ENCODE measurements around the gene RAPH1.

Gene RAPH1

DNA sequence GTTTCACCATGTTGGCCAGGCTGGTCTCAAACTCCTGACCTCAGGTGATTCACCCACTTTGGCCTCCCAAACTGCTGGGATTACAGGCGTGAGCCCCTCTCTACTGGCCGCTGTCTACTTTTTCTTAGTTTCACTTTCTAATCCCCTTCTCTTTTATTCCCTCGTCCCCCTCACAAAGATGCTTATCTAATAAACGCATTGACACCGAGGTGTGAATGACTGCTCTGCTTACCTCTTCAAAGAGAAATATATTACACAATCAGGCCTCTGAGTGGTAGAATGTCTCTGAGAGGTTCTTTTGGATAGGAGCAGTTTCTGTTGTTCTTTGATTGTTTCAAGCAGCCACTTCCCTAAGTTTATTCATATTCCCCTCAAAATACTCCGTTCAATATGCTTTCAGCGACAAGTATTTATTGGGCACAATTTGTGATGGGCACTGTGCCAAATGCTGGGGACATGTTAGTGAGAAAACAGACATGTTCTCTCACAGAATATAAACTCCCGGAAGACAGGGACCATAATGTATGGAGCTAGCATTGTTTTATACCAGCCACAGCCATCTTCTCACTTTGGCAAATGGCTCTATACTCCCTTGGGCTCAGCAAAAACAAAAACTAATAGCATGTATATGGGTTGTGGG is 34.7 kb upstream of the RAPH1 start:
- Histone ChIP-seq H3K9me3 (ENCODE audit: insufficient read depth, low read depth, low read length) (no peaks in the 10 kb centered on the region), H3K27ac (ENCODE audit: low read length) (no peak overlapping the region), H3K4me3 (ENCODE audit: low read length) (no peak overlapping the region), H3K36me3 (ENCODE audit: insufficient read depth, low read depth, low read length) (no peaks in the 10 kb centered on the region), H3K4me1 (ENCODE audit: insufficient read depth, low read length) (no peaks in the 10 kb centered on the region), H3K27me3 (ENCODE audit: insufficient read depth, low read length) (no peaks in the 10 kb centered on the region), H3K9ac (ENCODE audit: low read depth, low read length) (no peak overlapping the region)

DNA sequence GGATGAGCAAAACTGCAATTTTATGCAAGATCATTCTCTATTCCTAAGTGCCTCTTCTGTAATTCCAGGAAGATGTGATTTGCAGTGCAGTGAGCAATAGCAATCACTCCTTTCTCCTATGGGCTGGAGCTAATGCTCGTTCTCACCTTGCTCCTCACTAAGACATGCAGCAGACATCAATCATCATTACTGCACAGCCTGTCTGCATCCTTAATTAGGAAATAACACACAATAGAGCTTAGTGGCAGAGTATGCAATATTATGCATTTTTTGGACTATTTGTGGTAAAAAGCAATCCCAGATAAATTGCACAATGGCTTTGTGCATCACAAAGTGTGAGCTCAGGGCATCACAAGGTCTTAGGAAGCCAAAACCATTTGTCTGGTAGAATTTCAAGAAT is 32.6 kb upstream of the RAPH1 start:
- no peaks in the 10 kb centered on the region for H3K27me3 ChIP-seq (ENCODE audit: insufficient read depth, low read length)
- H3K27ac ChIP-seq (ENCODE audit: low read length): no peak overlapping the region
- H3K9me3 ChIP-seq (ENCODE audit: insufficient read depth, low read depth, low read length): no peaks in the 10 kb centered on the region
- H3K36me3 ChIP-seq (ENCODE audit: insufficient read depth, low read depth, low read length): no peaks in the 10 kb centered on the region
- no peak overlapping the region for H3K4me3 ChIP-seq (ENCODE audit: low read length)
- no peak overlapping the region for H3K9ac ChIP-seq (ENCODE audit: low read depth, low read length)
- H3K4me1 ChIP-seq (ENCODE audit: insufficient read depth, low read length): no peaks in the 10 kb centered on the region

DNA sequence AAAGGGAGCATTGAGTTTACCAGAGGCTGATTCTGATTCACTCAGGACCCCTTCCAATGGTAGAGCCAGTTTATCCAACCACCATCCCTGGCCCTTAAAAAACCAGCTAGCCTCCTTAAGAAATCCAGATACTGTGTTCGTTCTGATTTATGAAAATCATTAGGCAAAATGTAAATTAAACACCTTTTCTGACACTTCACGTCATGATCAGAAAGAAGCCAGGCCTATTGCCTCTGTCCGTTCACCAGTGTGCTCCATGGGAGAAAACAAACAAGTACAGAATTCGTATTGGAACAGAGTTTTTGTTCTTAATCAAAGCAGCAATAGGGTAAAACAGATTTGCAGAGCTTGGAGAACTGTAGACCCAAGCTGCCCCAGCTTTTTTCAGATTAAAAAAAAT is 31.1 kb upstream of the RAPH1 start:
- Histone ChIP-seq H3K4me1 (ENCODE audit: insufficient read depth, low read length) (no peaks in the 10 kb centered on the region), H3K9ac (ENCODE audit: low read depth, low read length) (no peak overlapping the region), H3K27ac (ENCODE audit: low read length) (no peak overlapping the region), H3K36me3 (ENCODE audit: insufficient read depth, low read depth, low read length) (no peaks in the 10 kb centered on the region), H3K4me3 (ENCODE audit: low read length) (no peak overlapping the region), H3K9me3 (ENCODE audit: insufficient read depth, low read depth, low read length) (no peaks in the 10 kb centered on the region), H3K27me3 (ENCODE audit: insufficient read depth, low read length) (no peaks in the 10 kb centered on the region)

DNA sequence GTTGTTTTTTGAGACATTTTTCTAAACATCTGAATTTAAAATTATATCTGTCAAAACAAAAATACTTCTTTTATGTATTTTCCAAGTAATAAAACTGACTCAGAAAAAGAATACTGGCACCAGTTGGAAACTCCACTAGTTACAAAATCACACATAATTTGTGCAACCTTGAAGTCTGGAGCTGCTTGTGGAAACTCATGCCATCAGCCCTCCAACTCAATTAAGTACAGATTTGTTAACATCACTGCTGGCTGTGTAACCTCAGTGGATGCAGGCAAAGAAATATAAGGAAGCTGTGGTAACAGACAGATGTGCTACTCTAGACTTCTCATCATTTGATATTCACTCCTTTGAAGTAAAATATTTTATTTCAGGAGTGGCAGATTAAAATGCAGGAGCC is 30.0 kb upstream of the RAPH1 start:
- Histone ChIP-seq H3K27me3 (ENCODE audit: insufficient read depth, low read length) (no peaks in the 10 kb centered on the region), H3K27ac (ENCODE audit: low read length) (no peak overlapping the region), H3K9me3 (ENCODE audit: insufficient read depth, low read depth, low read length) (no peaks in the 10 kb centered on the region), H3K9ac (ENCODE audit: low read depth, low read length) (no peak overlapping the region), H3K4me3 (ENCODE audit: low read length) (no peak overlapping the region), H3K36me3 (ENCODE audit: insufficient read depth, low read depth, low read length) (no peaks in the 10 kb centered on the region), H3K4me1 (ENCODE audit: insufficient read depth, low read length) (no peaks in the 10 kb centered on the region)

DNA sequence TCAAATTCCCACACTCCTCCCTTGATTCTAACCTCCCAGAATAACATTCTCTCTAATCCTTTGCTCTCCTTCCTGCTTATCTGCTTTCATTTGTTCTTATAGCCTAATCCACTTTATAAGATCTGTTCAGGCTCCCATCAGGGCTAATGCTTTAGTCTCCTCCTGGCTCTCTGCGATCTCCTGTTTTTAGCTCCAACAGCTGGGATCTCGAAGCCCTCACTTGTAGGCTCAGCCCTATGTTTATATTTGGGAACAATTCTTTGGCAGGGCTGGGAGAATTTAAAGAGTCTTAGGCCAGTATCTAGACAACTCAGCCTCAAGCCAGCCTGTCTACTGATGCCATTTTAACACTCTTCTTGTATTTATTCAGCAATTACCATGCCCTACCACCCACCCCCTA is 27.2 kb upstream of the RAPH1 start:
- Histone ChIP-seq H3K36me3 (ENCODE audit: insufficient read depth, low read depth, low read length) (no peaks in the 10 kb centered on the region), H3K27ac (ENCODE audit: low read length) (no peak overlapping the region), H3K9me3 (ENCODE audit: insufficient read depth, low read depth, low read length) (no peaks in the 10 kb centered on the region)

DNA sequence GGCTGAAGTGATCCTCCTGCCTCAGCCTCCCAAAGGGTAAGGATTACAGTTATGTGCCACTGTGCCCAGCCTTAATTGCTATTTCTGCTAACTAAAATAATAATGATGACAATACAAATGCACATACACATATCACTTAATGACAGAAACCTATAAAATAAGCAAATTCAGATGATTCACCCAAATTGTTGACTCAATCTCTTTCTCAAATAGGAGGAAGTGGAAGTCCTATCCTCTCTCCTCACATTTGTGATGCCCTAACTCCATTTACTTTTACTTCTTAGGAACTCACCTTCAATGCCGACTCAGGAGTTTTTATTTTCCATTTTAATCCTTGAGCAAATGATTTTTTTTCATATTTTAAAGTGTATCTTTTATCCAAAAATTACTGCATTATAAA is 24.5 kb upstream of the RAPH1 start:
- no peaks in the 10 kb centered on the region for H3K9me3 ChIP-seq (ENCODE audit: insufficient read depth, low read depth, low read length)
- no peaks in the 10 kb centered on the region for H3K27me3 ChIP-seq (ENCODE audit: insufficient read depth, low read length)
- no peak overlapping the region for H3K9ac ChIP-seq (ENCODE audit: low read depth, low read length)
- H3K4me3 ChIP-seq (ENCODE audit: low read length): no peak overlapping the region
- no peaks in the 10 kb centered on the region for H3K4me1 ChIP-seq (ENCODE audit: insufficient read depth, low read length)
- H3K36me3 ChIP-seq (ENCODE audit: insufficient read depth, low read depth, low read length): no peaks in the 10 kb centered on the region
- H3K27ac ChIP-seq (ENCODE audit: low read length): no peak overlapping the region

More for the DNA sequence above, 27.2 kb upstream of the RAPH1 start:
- H3K27me3 ChIP-seq (ENCODE audit: insufficient read depth, low read length): no peaks in the 10 kb centered on the region
- no peaks in the 10 kb centered on the region for H3K4me1 ChIP-seq (ENCODE audit: insufficient read depth, low read length)
- H3K4me3 ChIP-seq (ENCODE audit: low read length): no peak overlapping the region
- no peak overlapping the region for H3K9ac ChIP-seq (ENCODE audit: low read depth, low read length)

DNA sequence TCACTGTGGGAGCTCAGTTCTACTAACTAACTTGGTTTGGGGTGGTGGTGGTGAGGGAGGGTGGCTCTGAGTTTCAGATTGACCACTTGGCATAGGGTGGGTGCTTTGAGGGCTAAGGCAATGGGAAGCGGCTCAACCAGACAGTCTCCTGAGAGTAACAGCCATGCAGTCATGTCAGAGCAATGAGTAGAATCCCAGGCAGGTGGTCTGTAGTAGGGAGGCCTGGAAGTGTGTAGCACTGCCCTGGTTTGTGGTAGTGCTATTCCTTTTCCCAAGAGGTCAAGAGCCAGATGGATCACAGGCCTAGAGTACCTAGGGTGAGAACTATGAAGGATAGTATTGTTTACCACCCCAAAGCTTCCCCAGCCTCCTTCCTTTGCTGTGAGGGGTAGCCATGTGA is 18.7 kb upstream of the RAPH1 start:
- Histone ChIP-seq H3K27me3 (ENCODE audit: insufficient read depth, low read length) (no peaks in the 10 kb centered on the region), H3K4me3 (ENCODE audit: low read length) (no peak overlapping the region), H3K9ac (ENCODE audit: low read depth, low read length) (no peak overlapping the region), H3K27ac (ENCODE audit: low read length) (no peak overlapping the region), H3K36me3 (ENCODE audit: insufficient read depth, low read depth, low read length) (no peaks in the 10 kb centered on the region), H3K9me3 (ENCODE audit: insufficient read depth, low read depth, low read length) (no peaks in the 10 kb centered on the region), H3K4me1 (ENCODE audit: insufficient read depth, low read length) (no peaks in the 10 kb centered on the region)

DNA sequence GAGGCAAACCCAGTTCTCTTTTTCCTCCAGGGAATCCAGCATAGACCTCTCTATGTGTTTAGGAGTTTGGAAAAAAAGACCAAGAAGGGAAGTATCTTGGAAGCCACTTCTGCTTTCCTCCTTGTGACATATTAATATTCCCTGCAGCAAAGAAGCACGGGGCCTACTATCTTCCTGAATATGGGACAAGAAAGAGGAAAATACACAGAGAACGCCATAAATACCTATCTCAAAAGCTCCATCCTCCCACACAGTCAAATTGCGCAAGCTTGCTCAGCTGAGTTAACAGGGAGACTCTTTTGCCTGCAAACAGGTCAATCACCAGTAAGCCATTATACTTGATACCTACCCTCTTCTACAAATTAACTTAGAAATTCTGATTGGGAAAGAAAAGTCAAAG is 16.7 kb upstream of the RAPH1 start:
- no peaks in the 10 kb centered on the region for H3K36me3 ChIP-seq (ENCODE audit: insufficient read depth, low read depth, low read length)
- no peaks in the 10 kb centered on the region for H3K9me3 ChIP-seq (ENCODE audit: insufficient read depth, low read depth, low read length)
- no peak overlapping the region for H3K4me3 ChIP-seq (ENCODE audit: low read length)
- no peaks in the 10 kb centered on the region for H3K27me3 ChIP-seq (ENCODE audit: insufficient read depth, low read length)
- H3K9ac ChIP-seq (ENCODE audit: low read depth, low read length): no peak overlapping the region
- H3K27ac ChIP-seq (ENCODE audit: low read length): no peak overlapping the region
- no peaks in the 10 kb centered on the region for H3K4me1 ChIP-seq (ENCODE audit: insufficient read depth, low read length)

DNA sequence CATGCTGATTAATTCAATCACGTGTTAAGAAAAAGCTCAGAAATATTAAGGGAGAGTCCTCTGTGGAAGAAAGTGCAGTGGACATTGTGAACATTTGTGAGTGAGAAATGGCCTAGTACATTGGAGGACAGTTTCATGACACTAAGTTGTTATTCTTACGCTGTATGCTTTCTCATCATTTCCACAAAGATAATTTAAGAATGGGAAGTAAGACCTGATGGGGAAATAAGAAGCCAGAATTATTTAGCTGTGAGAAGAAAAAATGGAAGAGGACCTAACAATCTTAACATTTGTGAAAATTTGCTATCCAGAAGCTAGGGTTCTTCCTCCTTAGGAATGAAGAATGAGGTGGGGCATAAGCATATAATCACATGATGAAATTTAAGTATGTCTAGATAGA is 15.2 kb upstream of the RAPH1 start:
- H3K36me3 ChIP-seq (ENCODE audit: insufficient read depth, low read depth, low read length): no peaks in the 10 kb centered on the region

DNA sequence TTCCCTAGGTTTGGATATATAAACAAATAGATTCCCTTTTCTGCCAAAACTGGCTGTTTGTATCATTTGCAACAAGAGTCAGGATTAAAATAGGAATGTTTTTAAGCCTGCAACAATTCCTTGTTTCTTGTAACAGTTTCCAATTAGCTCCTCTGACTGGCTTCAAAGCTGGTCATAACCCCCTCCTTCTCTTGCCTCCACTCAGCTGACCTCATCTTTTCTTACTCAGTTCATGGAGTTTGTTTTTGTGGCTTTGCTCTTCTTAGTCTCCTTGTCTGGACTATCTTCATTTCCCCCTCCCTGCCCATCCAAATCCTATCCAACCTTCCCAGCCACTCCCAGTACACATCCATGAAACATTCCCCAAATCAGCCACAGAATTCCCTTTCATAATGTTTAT is 14.3 kb upstream of the RAPH1 start:
- no peaks in the 10 kb centered on the region for H3K4me1 ChIP-seq (ENCODE audit: insufficient read depth, low read length)
- H3K9me3 ChIP-seq (ENCODE audit: insufficient read depth, low read depth, low read length): no peaks in the 10 kb centered on the region
- H3K36me3 ChIP-seq (ENCODE audit: insufficient read depth, low read depth, low read length): no peaks in the 10 kb centered on the region
- no peak overlapping the region for H3K27ac ChIP-seq (ENCODE audit: low read length)
- H3K4me3 ChIP-seq (ENCODE audit: low read length): no peak overlapping the region
- H3K9ac ChIP-seq (ENCODE audit: low read depth, low read length): no peak overlapping the region
- no peaks in the 10 kb centered on the region for H3K27me3 ChIP-seq (ENCODE audit: insufficient read depth, low read length)

More for the DNA sequence above, 15.2 kb upstream of the RAPH1 start:
- H3K9ac ChIP-seq (ENCODE audit: low read depth, low read length): no peak overlapping the region
- no peaks in the 10 kb centered on the region for H3K9me3 ChIP-seq (ENCODE audit: insufficient read depth, low read depth, low read length)
- H3K4me1 ChIP-seq (ENCODE audit: insufficient read depth, low read length): no peaks in the 10 kb centered on the region
- no peak overlapping the region for H3K4me3 ChIP-seq (ENCODE audit: low read length)
- no peaks in the 10 kb centered on the region for H3K27me3 ChIP-seq (ENCODE audit: insufficient read depth, low read length)
- no peak overlapping the region for H3K27ac ChIP-seq (ENCODE audit: low read length)

DNA sequence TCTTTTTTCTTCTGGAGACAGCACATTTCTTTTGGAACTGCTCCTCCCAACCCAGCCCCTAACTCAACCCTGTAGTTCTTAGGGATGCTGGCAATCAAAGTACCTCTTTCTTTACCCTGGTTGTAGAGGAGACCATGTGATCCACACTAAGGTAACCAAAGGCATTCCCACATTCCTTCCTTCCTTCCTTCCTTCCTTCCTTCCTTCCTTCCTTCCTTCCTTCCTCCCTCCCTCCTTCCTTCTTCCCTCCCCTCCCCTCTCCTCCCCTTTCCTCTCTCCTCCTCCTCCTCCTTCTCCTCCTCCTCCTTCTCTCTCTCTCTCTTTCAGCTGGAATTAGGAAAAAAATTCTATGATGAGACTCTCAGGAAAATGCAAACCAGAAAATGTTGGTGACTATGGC is 13.8 kb upstream of the RAPH1 start:
- Histone ChIP-seq H3K27me3 (ENCODE audit: insufficient read depth, low read length) (no peaks in the 10 kb centered on the region), H3K9ac (ENCODE audit: low read depth, low read length) (no peak overlapping the region), H3K36me3 (ENCODE audit: insufficient read depth, low read depth, low read length) (no peaks in the 10 kb centered on the region), H3K9me3 (ENCODE audit: insufficient read depth, low read depth, low read length) (no peaks in the 10 kb centered on the region), H3K4me1 (ENCODE audit: insufficient read depth, low read length) (no peaks in the 10 kb centered on the region), H3K4me3 (ENCODE audit: low read length) (no peak overlapping the region), H3K27ac (ENCODE audit: low read length) (no peak overlapping the region)

DNA sequence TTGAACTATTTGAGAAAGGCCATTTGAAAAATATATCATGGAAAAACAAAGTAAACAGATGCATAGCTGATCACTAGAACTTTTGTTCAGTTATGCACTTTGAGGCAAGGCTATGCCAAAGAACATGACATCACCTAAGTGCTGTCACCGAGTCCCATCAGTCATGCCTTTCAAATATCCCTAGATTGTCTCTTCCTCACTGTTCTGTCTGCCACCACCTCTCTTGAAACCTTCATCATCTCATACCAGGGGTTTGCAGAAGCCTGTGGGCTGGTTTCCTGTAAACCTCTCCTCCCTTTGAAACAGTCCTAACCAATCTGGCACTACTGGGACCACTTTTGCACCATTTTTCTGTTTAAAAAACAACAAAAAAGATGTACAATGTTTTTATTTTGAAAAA is 12.3 kb upstream of the RAPH1 start:
- H3K27ac ChIP-seq (ENCODE audit: low read length): no peak overlapping the region
- H3K9ac ChIP-seq (ENCODE audit: low read depth, low read length): no peak overlapping the region
- no peaks in the 10 kb centered on the region for H3K27me3 ChIP-seq (ENCODE audit: insufficient read depth, low read length)
- no peaks in the 10 kb centered on the region for H3K4me1 ChIP-seq (ENCODE audit: insufficient read depth, low read length)
- no peaks in the 10 kb centered on the region for H3K36me3 ChIP-seq (ENCODE audit: insufficient read depth, low read depth, low read length)
- H3K4me3 ChIP-seq (ENCODE audit: low read length): no peak overlapping the region
- no peaks in the 10 kb centered on the region for H3K9me3 ChIP-seq (ENCODE audit: insufficient read depth, low read depth, low read length)

DNA sequence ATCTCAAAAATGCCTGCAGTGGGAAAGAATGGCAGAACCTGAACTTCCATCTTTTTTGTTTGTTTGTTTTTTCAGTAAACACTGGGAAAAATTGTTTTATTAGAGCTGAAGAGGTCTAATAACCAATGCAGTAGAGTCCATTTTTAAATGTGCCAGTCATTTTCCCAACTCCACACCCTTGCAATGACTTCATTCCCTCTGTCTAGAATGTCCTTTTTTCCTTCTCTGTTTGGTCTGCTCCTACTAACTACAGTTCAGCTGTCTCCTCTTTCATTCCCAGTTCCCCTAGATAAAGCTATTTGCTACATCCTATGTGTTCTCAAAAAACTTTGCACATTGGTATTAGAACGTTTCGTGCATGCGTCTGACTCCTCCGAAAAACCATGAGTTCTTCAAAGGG is 9.3 kb upstream of the RAPH1 start:
- Histone ChIP-seq H3K4me1 (ENCODE audit: insufficient read depth, low read length) (no peaks in the 10 kb centered on the region), H3K4me3 (ENCODE audit: low read length) (no peak overlapping the region), H3K27me3 (ENCODE audit: insufficient read depth, low read length) (no peaks in the 10 kb centered on the region), H3K36me3 (ENCODE audit: insufficient read depth, low read depth, low read length) (no peaks in the 10 kb centered on the region), H3K9ac (ENCODE audit: low read depth, low read length) (no peak overlapping the region), H3K9me3 (ENCODE audit: insufficient read depth, low read depth, low read length) (no peaks in the 10 kb centered on the region), H3K27ac (ENCODE audit: low read length) (no peak overlapping the region)

Data from iPS-20b (cell line).